Stimulated activated CD8-positive, alpha-beta memory T cell treated with anti-CD3 and anti-CD28 coated beads, Interleukin-15, amount 100 ng/mL, for 24 hours (primary cell): Measurements from ENCODE around the gene LMAN1.

ENCODE experiments used
- DNase-seq: peaks from one replicate; pipeline ENCODE4 v3.0.0-alpha.2; 2020; ENCODE audit warnings: low read depth

Gene LMAN1

GRCh38 chr18:59303656-59304195 lies 55.3 kb downstream of the LMAN1 start:
- DNase-seq: no peak

- no peak for DNase-seq
These were observed 56.1 kb downstream of the LMAN1 start for GRCh38 chr18:59303006-59303405.

- no peak for DNase-seq
These were observed 57.1 kb downstream of the LMAN1 start for GRCh38 chr18:59301929-59302328.

- no peak for DNase-seq
These were observed 58.3 kb downstream of the LMAN1 start for GRCh38 chr18:59300676-59301285.

- DNase-seq: no peak
These were observed 60.2 kb downstream of the LMAN1 start for GRCh38 chr18:59298871-59299270.

- no peak for DNase-seq
These were observed 65.7 kb downstream of the LMAN1 start for GRCh38 chr18:59293317-59293716.

GRCh38 chr18:59286341-59286740 lies 72.7 kb downstream of the LMAN1 start:
- no peak for DNase-seq

GRCh38 chr18:59282341-59282740 lies 76.7 kb downstream of the LMAN1 start:
- no peak for DNase-seq

GRCh38 chr18:59279722-59280121 lies 79.3 kb downstream of the LMAN1 start:
- no peak for DNase-seq

GRCh38 chr18:59279193-59279592 lies 79.9 kb downstream of the LMAN1 start:
- no peak for DNase-seq

GRCh38 chr18:59278793-59279192 lies 80.3 kb downstream of the LMAN1 start:
- no peak for DNase-seq
